Subcutaneous abdominal adipose tissue (tissue), 5 donors: ENCODE data around the gene POTEJ.
"Not testable (repeated sequence)": the region's sequence is repeated elsewhere in the genome, so short reads cannot be mapped to it uniquely, and the experiment has no call there.

Experiments
- H3K27ac ChIP-seq: one replicate; pipeline ENCODE4 v1.7.0; 2013; ENCODE audit warnings: low read depth, mild to moderate bottlenecking, inconsistent platforms, low read length, moderate library complexity
- H3K27me3 ChIP-seq, 5 donors: one replicate each; pipeline ENCODE4 v1.7.0; 2013; ENCODE audit warnings: low read length in 5 of 5, inconsistent platforms in 1 of 5; ENCODE audit not compliant: control insufficient read depth in 5 of 5, insufficient read depth in 4 of 5
- H3K36me3 ChIP-seq, 5 donors: one replicate each; pipeline ENCODE4 v1.7.0; 2013; ENCODE audit warnings: low read length in 5 of 5; ENCODE audit not compliant: control insufficient read depth in 5 of 5, insufficient read depth in 5 of 5
- H3K4me1 ChIP-seq, 5 donors: one replicate each; pipeline ENCODE4 v1.7.0; 2013; ENCODE audit warnings: low read length in 5 of 5, mild to moderate bottlenecking in 3 of 5, moderate library complexity in 1 of 5; ENCODE audit not compliant: control insufficient read depth in 5 of 5, insufficient read depth in 5 of 5
- H3K4me3 ChIP-seq, 5 donors: one replicate each; pipeline ENCODE4 v1.7.0; 2013; ENCODE audit warnings: low read length in 5 of 5, low read depth in 1 of 5
- H3K9ac ChIP-seq, 5 donors: one replicate each; pipeline ENCODE4 v1.7.0; 2013; ENCODE audit warnings: low read length in 5 of 5, mild to moderate bottlenecking in 4 of 5, moderate library complexity in 3 of 5
- H3K9me3 ChIP-seq, 5 donors: one replicate each; pipeline ENCODE4 v1.7.0; 2013; ENCODE audit warnings: low read length in 5 of 5; ENCODE audit not compliant: control insufficient read depth in 5 of 5
- donor health status: healthy.
- donor health status: healthy.
- donor health status: healthy.
- donor health status: healthy.
- donor health status: healthy.

Gene POTEJ

GRCh38 chr2:130611140-130611539, at the start of gene POTEJ:
Gene POTEJ, plus strand, starts transcription at chr2:130611440. Its CDS starts 93 bp downstream, at chr2:130611533.
- H3K9me3 ChIP-seq, H3K27ac ChIP-seq, H3K27me3 ChIP-seq, H3K4me3 ChIP-seq, H3K36me3 ChIP-seq, H3K4me1 ChIP-seq, H3K9ac ChIP-seq: not testable (repeated sequence)

GRCh38 chr2:130566165-130566564, 45.1 kb upstream of the POTEJ start:
- H3K9me3 ChIP-seq, H3K9ac ChIP-seq, H3K27ac ChIP-seq, H3K4me1 ChIP-seq, H3K36me3 ChIP-seq, H3K4me3 ChIP-seq, H3K27me3 ChIP-seq: not testable (repeated sequence)

- H3K36me3 ChIP-seq, H3K27ac ChIP-seq, H3K4me1 ChIP-seq, H3K9me3 ChIP-seq, H3K9ac ChIP-seq, H3K27me3 ChIP-seq, H3K4me3 ChIP-seq: not testable (repeated sequence)
Measured at GRCh38 chr2:130571929-130572328, 39.3 kb upstream of the POTEJ start.

GRCh38 chr2:130574230-130574629, 37.0 kb upstream of the POTEJ start:
- H3K4me3 ChIP-seq, H3K27ac ChIP-seq, H3K4me1 ChIP-seq, H3K9ac ChIP-seq, H3K9me3 ChIP-seq, H3K27me3 ChIP-seq, H3K36me3 ChIP-seq: not testable (repeated sequence)

- not testable (repeated sequence) for H3K4me1 ChIP-seq, H3K9ac ChIP-seq, H3K27me3 ChIP-seq, H3K4me3 ChIP-seq, H3K27ac ChIP-seq, H3K36me3 ChIP-seq, H3K9me3 ChIP-seq
Measured at GRCh38 chr2:130576209-130576784, 34.9 kb upstream of the POTEJ start.

GRCh38 chr2:130577559-130577958, 33.7 kb upstream of the POTEJ start:
- H3K36me3 ChIP-seq, H3K9ac ChIP-seq, H3K27ac ChIP-seq, H3K9me3 ChIP-seq, H3K4me3 ChIP-seq, H3K27me3 ChIP-seq, H3K4me1 ChIP-seq: not testable (repeated sequence)

- H3K4me1 ChIP-seq, H3K9ac ChIP-seq, H3K4me3 ChIP-seq, H3K36me3 ChIP-seq, H3K9me3 ChIP-seq, H3K27me3 ChIP-seq, H3K27ac ChIP-seq: not testable (repeated sequence)
Measured at GRCh38 chr2:130579121-130579520, 32.1 kb upstream of the POTEJ start.

GRCh38 chr2:130581491-130581890, 29.7 kb upstream of the POTEJ start:
- H3K4me1 ChIP-seq, H3K9me3 ChIP-seq, H3K4me3 ChIP-seq, H3K27ac ChIP-seq, H3K9ac ChIP-seq, H3K27me3 ChIP-seq, H3K36me3 ChIP-seq: not testable (repeated sequence)

GRCh38 chr2:130582970-130583369, 28.3 kb upstream of the POTEJ start:
- not testable (repeated sequence) for H3K27ac ChIP-seq, H3K27me3 ChIP-seq

GRCh38 chr2:130583582-130583981, 27.7 kb upstream of the POTEJ start:
- not testable (repeated sequence) for H3K4me1 ChIP-seq, H3K9ac ChIP-seq, H3K9me3 ChIP-seq, H3K27me3 ChIP-seq, H3K4me3 ChIP-seq, H3K36me3 ChIP-seq, H3K27ac ChIP-seq

More at GRCh38 chr2:130582970-130583369, 28.3 kb upstream of the POTEJ start:
- H3K9ac ChIP-seq, H3K4me3 ChIP-seq, H3K36me3 ChIP-seq, H3K9me3 ChIP-seq, H3K4me1 ChIP-seq: not testable (repeated sequence)

- not testable (repeated sequence) for H3K9me3 ChIP-seq, H3K27me3 ChIP-seq, H3K4me3 ChIP-seq, H3K9ac ChIP-seq, H3K4me1 ChIP-seq, H3K36me3 ChIP-seq, H3K27ac ChIP-seq
Measured at GRCh38 chr2:130584726-130585125, 26.5 kb upstream of the POTEJ start.
